K562 (cell line): ENCODE data around the gene BICD1. TPM values are rescaled to one million over a fixed set of nuclear protein-coding genes. Genes with fewer than 3 reads are reported as not detected.

ENCODE experiments used
- ATAC-seq: fragments of 200-7000 bp; cut with Tn5 transposase; 3 replicates; pipeline ENCODE4 v1.9.1; 2020; ENCODE audit warnings: moderate library complexity
- BruUV-seq: library from RNA; stranded (reverse); fragments of 400-500 nt; replicated peaks from 2 replicates; lab custom pipeline; 2021; lab: Mats Ljungman, UMichigan
- CTCF ChIA-PET: fragments of 300-600 bp; formaldehyde crosslinking; extraction: SDS; loops from one replicate; lab custom pipeline; 2021; ENCODE audit warnings: low intra/inter-chr PET ratio; lab: Yijun Ruan, JAX
- POLR2A ChIA-PET: fragments of 300-600, 350-650 bp; sonication (Branson Sonifier 250); formaldehyde crosslinking; extraction: SDS; loops from one replicate; lab custom pipeline; 2021; ENCODE audit warnings: antibody characterized with exemption, inconsistent platforms; lab: Yijun Ruan, JAX
- DNase-seq, 4 experiments: peaks; one replicate each; pipeline versions ENCODE4 v3.0.0 to v3.0.0-alpha.2; 2011 to 2018; ENCODE audit warnings: low spot score in 3 of 4, mixed read lengths in 3 of 4; ENCODE audit errors: extremely low read depth in 1 of 4
- FAIRE-seq: peaks from 2 replicates; lab custom pipeline; 2011; peaks lifted over from hg19 to GRCh38; lab: Jason Lieb, UNC
- H2AFZ ChIP-seq: 2 replicates; pipeline ENCODE4 v1.6.0; 2011; ENCODE audit warnings: low read depth, low read length, control low read depth, inconsistent platforms
- H3K27ac ChIP-seq: fragments of 200-600 bp; 3 replicates; pipeline ENCODE4 v1.8.0; 2011; ENCODE audit warnings: low read depth, mild to moderate bottlenecking, control low read depth, inconsistent platforms, low read length, moderate library complexity, mixed read lengths; ENCODE audit errors: extremely low read depth
- H3K27me3 ChIP-seq, 2 experiments: fragments of 300-600 bp in 1 of 2; 2 replicates in 1 of 2; 3 replicates in 1 of 2; pipeline versions ENCODE4 v1.6.0 to v1.8.0; 2011; ENCODE audit warnings: inconsistent platforms in 2 of 2, low read length in 2 of 2, mild to moderate bottlenecking in 1 of 2, mixed read lengths in 1 of 2, moderate library complexity in 1 of 2; ENCODE audit not compliant: control insufficient read depth in 2 of 2, insufficient read depth in 2 of 2
- H3K36me3 ChIP-seq: fragments of 300-600 bp; 3 replicates; pipeline ENCODE4 v1.8.0; 2011; ENCODE audit warnings: mild to moderate bottlenecking, low read length, inconsistent platforms; ENCODE audit not compliant: control insufficient read depth, insufficient read depth
- H3K4me1 ChIP-seq, 2 experiments: fragments of 200-600 bp in 1 of 2; replicated peaks in 1 of 2; 2 replicates in 1 of 2; 3 replicates in 1 of 2; pipeline versions ENCODE4 v1.5.1 to v1.8.0; 2011; ENCODE audit warnings: inconsistent platforms in 2 of 2, low read length in 2 of 2, mild to moderate bottlenecking in 1 of 2, mixed read lengths in 1 of 2, moderate library complexity in 1 of 2; ENCODE audit not compliant: control insufficient read depth in 2 of 2, insufficient read depth in 2 of 2
- H3K4me2 ChIP-seq: 2 replicates; pipeline ENCODE4 v1.6.1; 2011; ENCODE audit warnings: low read length, control low read depth, inconsistent platforms, mixed read lengths; ENCODE audit not compliant: insufficient read depth
- H3K4me3 ChIP-seq: fragments of 200-600 bp; sonication (generic), shearing (Covaris generic); 2 replicates; pipeline ENCODE4 v1.5.1; 2016; ENCODE audit warnings: control low read depth, inconsistent platforms
- H3K79me2 ChIP-seq: fragments of 200-600 bp; 3 replicates; pipeline ENCODE4 v1.8.0; 2011; ENCODE audit warnings: low read length, inconsistent platforms; ENCODE audit not compliant: control insufficient read depth, insufficient read depth
- H3K9ac ChIP-seq, 2 experiments: 2 replicates each; pipeline versions ENCODE4 v1.6.0 to v1.6.1; 2011; ENCODE audit warnings: low read depth in 2 of 2, low read length in 2 of 2, control low read depth in 1 of 2, inconsistent platforms in 1 of 2, mild to moderate bottlenecking in 1 of 2, mixed read lengths in 1 of 2; ENCODE audit not compliant: insufficient read depth in 1 of 2
- H3K9me1 ChIP-seq: one replicate; pipeline ENCODE4 v1.6.0; 2011; ENCODE audit warnings: inconsistent platforms, mild to moderate bottlenecking, low read length, moderate library complexity; ENCODE audit not compliant: control insufficient read depth, insufficient read depth
- H3K9me3 ChIP-seq: replicated peaks from 2 replicates; pipeline ENCODE4 v1.5.1; 2011; ENCODE audit warnings: low read depth, low read length, inconsistent platforms; ENCODE audit not compliant: control insufficient read depth, insufficient read depth
- H4K20me1 ChIP-seq: replicated peaks from 2 replicates; pipeline ENCODE4 v1.6.1; 2011; ENCODE audit warnings: low read length, inconsistent platforms, mixed read lengths; ENCODE audit not compliant: control insufficient read depth, insufficient read depth
- BHLHE40 ChIP-seq: IDR thresholded peaks from 2 replicates; pipeline ENCODE4 v1.6.1; 2011; ENCODE audit warnings: low read length, improper control_type of control experiment
- CHD4 ChIP-seq: fragments of 200-600 bp; sonication (generic); IDR thresholded peaks from 3 replicates; pipeline ENCODE4 v1.6.1; 2012; ENCODE audit warnings: low read depth, mild to moderate bottlenecking, mixed read lengths, low read length, inconsistent platforms; ENCODE audit not compliant: insufficient read depth, insufficient replicate concordance, poor library complexity, severe bottlenecking
- JUND ChIP-seq, 2 experiments: IDR thresholded peaks; 2 replicates in 1 of 2; 3 replicates in 1 of 2; pipeline ENCODE4 v1.6.1; 2011; ENCODE audit warnings: borderline replicate concordance in 2 of 2, low read depth in 2 of 2, low read length in 2 of 2, improper control_type of control experiment in 1 of 2, missing biosample characterization in 1 of 2, missing genetic modification characterization in 1 of 2, missing genetic modification reagents in 1 of 2
- KDM5B ChIP-seq: fragments of 200-600 bp; sonication (generic); IDR thresholded peaks from 2 replicates; pipeline ENCODE4 v1.6.1; 2012; ENCODE audit warnings: low read depth, mild to moderate bottlenecking, moderate library complexity, low read length, control low read depth, inconsistent platforms; ENCODE audit not compliant: insufficient replicate concordance
- MAX ChIP-seq: sonication (generic); formaldehyde crosslinking; IDR thresholded peaks from 2 replicates; pipeline ENCODE4 v1.9.0; 2022; ENCODE audit warnings: mild to moderate bottlenecking, missing genetic modification reagents
- NCOR1 ChIP-seq: fragments of 450-650 bp; IDR thresholded peaks from 2 replicates; pipeline ENCODE4 v1.6.1; 2016; ENCODE audit warnings: mild to moderate bottlenecking, moderate library complexity
- NFIX ChIP-seq: fragments of 250-450 bp; sonication (Bioruptor Pico); IDR thresholded peaks from 2 replicates; pipeline ENCODE4 v1.4.0; 2020; ENCODE audit warnings: low read depth, mild to moderate bottlenecking, moderate library complexity
- PHTF2 ChIP-seq: fragments of 250-450 bp; sonication (Bioruptor Pico); IDR thresholded peaks from 2 replicates; pipeline ENCODE4 v1.5.0; 2021; ENCODE audit warnings: mild to moderate bottlenecking
- TEAD2 ChIP-seq: fragments of 450-650 bp; IDR thresholded peaks from 2 replicates; pipeline ENCODE4 v1.6.1; 2016; ENCODE audit warnings: missing genetic modification characterization, control low read depth, missing compliant biosample characterization
- ZC3H4 ChIP-seq: sonication (generic); formaldehyde crosslinking; IDR thresholded peaks from 2 replicates; pipeline ENCODE4 v1.9.0; 2021; ENCODE audit warnings: missing genetic modification reagents, borderline replicate concordance
- ZNF696 ChIP-seq: fragments of 250-450 bp; sonication (Bioruptor Pico); conservative IDR thresholded peaks from 2 replicates; pipeline ENCODE4 v1.4.0; 2020; ENCODE audit warnings: mild to moderate bottlenecking, moderate library complexity
- ZNF717 ChIP-seq: fragments of 250-450 bp; sonication (Bioruptor Pico); IDR thresholded peaks from 2 replicates; pipeline ENCODE4 v1.5.0; 2021
- WGBS: fragments of 100-300 bp; shearing (Covaris generic); methylation state at CpG from one replicate; pipeline ENCODE4 v1.1.6; 2016; ENCODE audit warnings: low coverage, mixed read lengths; ENCODE audit not compliant: insufficient coverage; ENCODE audit errors: missing lambda C conversion rate; 5-methylcytosine and 5-hydroxymethylcytosine counted together
- in situ Hi-C: fragments of 300-500 bp; cut with MboI; formaldehyde crosslinking; loops from 4 replicates; pipeline ENCODE4 v1.15.0; 2018; ENCODE audit warnings: inconsistent platforms, mixed read lengths
- intact Hi-C: fragments of 100-400 bp; cut with micrococcal nuclease; formaldehyde crosslinking; loops from 2 replicates; pipeline ENCODE4 v1.14.2; 2022
- polyA plus RNA-seq, 8 experiments: library from polyadenylated mRNA; depleted of rRNA in 4 of 8; stranded (reverse) in 5 of 8; unstranded in 3 of 8; fragments of >200 nt; fragmentation: Nextera tagmentation in 2 of 8; fragmentation: Illumina TruSeq in 1 of 8; extraction: Ambion mirVana in 2 of 8; extraction: Trizol in 1 of 8; gene quantifications; 2 replicates each; pipeline versions ENCODE4 v1.2.1 to v1.2.3, GENCODE V29; 2011 to 2014; ENCODE audit warnings: inconsistent platforms in 1 of 8, missing spikeins in 1 of 8
- total RNA-seq, 7 experiments: library from RNA; depleted of rRNA in 6 of 7; stranded (reverse); fragments of >200 nt in 6 of 7; fragmentation: Illumina TruSeq in 2 of 7; extraction: Trizol in 2 of 7; gene quantifications; 2 replicates each; pipeline versions ENCODE4 v1.2.1 to v1.2.3, GENCODE V29; 2011 to 2021; ENCODE audit warnings: low replicate concordance in 1 of 7
- TF ChIP-seq, protein P1 (sequence below): fragments of 250-450 bp; sonication (Bioruptor Pico); IDR thresholded peaks from 2 replicates; pipeline ENCODE4 v1.5.0; 2021; ENCODE audit warnings: mild to moderate bottlenecking, moderate library complexity
- TF ChIP-seq, protein P2 (sequence below): sonication (generic); formaldehyde crosslinking; IDR thresholded peaks from 2 replicates; pipeline ENCODE4 v1.8.0; 2022; ENCODE audit warnings: mild to moderate bottlenecking, missing genetic modification reagents

Gene BICD1
- total and polyA plus RNA-seq, 9 of the 15 experiments (the other 6 are each of a cell fraction or from before 2014, with no cell fraction given), result 3.5 to 21.1 (median 12.5) TPM

GRCh38 chr12:32072102-32072501 lies 34.5 kb upstream of the BICD1 start:
- Histone ChIP-seq H2AFZ (no peak overlapping the region), H3K36me3 (no peaks in the 10 kb centered on the region), H3K9me1 (no peaks in the 10 kb centered on the region), H3K27ac (no peak overlapping the region), H3K9me3 (no peaks in the 10 kb centered on the region), H3K79me2 (no peaks in the 10 kb centered on the region), H4K20me1 (no peaks in the 10 kb centered on the region), H3K9ac (no peak overlapping the region), H3K4me1 (no peaks in the 10 kb centered on the region), H3K4me2 (no peak overlapping the region), H3K27me3 (no peaks in the 10 kb centered on the region), H3K4me3 (no peak overlapping the region)
- in situ Hi-C loops, result no loop called here
- FAIRE-seq (no peak), DNase-seq (no peak), ATAC-seq (no peak)
- POLR2A ChIA-PET, result interaction anchor here (0.7 kb wide), 1 partner anchor 113 kb away, joined by 4 read pairs; the partner anchor contains the start of gene RESF1
- CTCF ChIA-PET, result no interaction called here
- 64% methylated on average over 6 of the region's 6 CpGs for WGBS
- TF ChIP-seq ZC3H4 (CRISPR knock-in tag), result no peak
- no peak for TF ChIP-seq KDM5B
- no peak for TF ChIP-seq TEAD2 (tag)
- no peak for TF ChIP-seq PHTF2
- TF ChIP-seq MAX (CRISPR knock-in tag), result no peak
- TF ChIP-seq, protein P1, sequence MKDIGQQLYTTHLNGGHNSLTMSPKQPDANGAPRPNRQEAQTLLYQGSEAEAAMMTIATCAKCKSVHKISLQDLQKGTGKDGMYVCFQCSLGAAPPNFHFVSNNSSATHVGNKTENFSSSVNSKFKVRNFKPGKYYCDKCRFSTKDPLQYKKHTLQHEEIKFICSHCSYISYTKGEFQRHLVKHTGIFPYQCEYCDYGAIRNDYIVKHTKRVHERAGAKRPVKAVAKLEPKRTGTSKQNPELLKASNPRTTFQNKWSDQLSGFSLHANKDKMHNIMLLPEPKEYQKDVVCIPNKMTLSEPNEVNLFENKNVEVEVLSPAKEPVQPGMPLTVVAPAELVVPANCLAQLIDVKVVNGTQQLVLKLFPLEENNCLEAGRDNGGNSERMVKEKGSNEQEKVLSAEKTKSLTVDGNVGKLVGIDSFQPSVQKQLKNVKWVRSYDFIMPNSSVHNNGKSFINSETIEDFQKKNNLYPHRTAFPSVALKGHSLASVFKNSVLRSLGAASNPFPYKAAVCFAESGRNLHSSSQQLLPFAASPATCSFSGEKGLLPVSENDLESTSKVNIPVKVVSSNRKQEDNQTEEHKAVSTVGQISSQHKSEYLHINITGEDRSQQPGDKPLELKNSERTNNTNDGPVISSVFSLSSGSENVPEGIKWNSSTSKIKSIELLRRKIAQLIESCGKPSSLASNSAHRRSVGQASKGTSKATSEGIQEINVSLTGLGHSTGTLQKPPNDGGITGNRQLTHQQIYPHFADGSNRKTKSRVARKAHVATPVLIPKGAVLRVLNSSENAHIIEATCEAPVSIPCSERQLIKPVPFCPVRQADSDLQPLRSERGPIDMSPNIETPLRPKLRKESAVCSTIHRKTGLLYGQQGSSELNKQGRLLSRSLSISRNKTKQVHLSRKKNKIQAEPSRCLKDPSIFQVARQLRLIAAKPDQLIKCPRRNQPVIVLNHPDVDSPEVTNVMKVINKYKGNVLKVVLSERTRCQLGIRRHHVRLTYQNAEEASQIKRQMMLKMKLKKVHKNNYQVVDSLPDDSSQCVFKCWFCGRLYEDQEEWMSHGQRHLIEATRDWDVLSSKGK (CRISPR knock-in tag), result no peak
- TF ChIP-seq ZNF717, result no peak
- no peak for TF ChIP-seq JUND (IDR thresholded peaks at IDR 0.05; ENCODE audit: borderline replicate concordance, low read depth, low read length)
- TF ChIP-seq JUND (tag; IDR thresholded peaks at IDR 0.05; ENCODE audit: borderline replicate concordance, low read depth, low read length), result no peak
- TF ChIP-seq, protein P2, sequence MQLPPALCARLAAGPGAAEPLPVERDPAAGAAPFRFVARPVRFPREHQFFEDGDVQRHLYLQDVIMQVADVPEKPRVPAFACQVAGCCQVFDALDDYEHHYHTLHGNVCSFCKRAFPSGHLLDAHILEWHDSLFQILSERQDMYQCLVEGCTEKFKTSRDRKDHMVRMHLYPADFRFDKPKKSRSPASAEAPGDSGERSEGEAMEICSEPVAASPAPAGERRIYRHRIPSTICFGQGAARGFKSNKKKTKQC (CRISPR knock-in tag), result no peak
- no peak for TF ChIP-seq CHD4
- no peak for TF ChIP-seq NCOR1
- no peak for TF ChIP-seq NFIX
- TF ChIP-seq ZNF696 (CRISPR knock-in tag), result no peak
- no peak for TF ChIP-seq BHLHE40
- intact Hi-C loops, result no loop called here
- BruUV-seq, result no TSS peak
